Muscle of back (tissue), 11 donors: Measurements from ENCODE around the gene PIGU. TPM values are rescaled to one million over a fixed set of nuclear protein-coding genes. Genes with fewer than 3 reads are reported as not detected.
"Not testable (repeated sequence)": the region's sequence is repeated elsewhere in the genome, so short reads cannot be mapped to it uniquely, and the experiment has no call there.

Experiments used
- DNase-seq, 3 donors: peaks; one replicate each; pipeline versions ENCODE4 v3.0.0 to v3.0.0-alpha.2; 2013
- polyA plus RNA-seq, 10 donors: library from polyadenylated mRNA; unstranded; fragments of 120-200 nt; gene quantifications; one replicate each; pipeline ENCODE4 v1.2.1, GENCODE V29; 2013; ENCODE audit not compliant: insufficient read length in 10 of 10

PIGU gene
- polyA plus RNA-seq, 10 donors = 19.7 to 25.8 (median 23.9) TPM

DNA sequence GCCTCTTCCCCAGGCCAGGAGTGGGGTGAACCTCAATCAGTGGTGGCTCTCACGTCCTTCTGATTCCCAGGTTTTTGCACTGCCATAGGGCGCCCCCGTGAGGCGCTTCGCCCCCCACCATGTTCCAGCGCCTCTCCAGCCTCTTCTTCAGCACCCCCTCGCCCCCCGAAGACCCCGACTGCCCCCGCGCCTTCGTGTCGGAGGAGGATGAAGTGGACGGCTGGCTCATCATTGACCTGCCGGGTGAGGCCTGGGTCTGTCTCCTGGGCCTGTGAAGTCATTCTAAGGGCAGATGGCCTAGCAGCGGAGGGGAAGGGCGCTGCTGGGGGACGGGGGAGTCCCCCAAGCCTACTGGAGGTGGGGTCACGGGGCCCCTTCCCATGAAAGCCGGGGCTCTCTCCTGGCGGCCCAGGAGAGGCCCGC lies 31.7 kb upstream of the PIGU start:
- peak; percentile 24 to 78 (median 59) for DNase-seq

DNA sequence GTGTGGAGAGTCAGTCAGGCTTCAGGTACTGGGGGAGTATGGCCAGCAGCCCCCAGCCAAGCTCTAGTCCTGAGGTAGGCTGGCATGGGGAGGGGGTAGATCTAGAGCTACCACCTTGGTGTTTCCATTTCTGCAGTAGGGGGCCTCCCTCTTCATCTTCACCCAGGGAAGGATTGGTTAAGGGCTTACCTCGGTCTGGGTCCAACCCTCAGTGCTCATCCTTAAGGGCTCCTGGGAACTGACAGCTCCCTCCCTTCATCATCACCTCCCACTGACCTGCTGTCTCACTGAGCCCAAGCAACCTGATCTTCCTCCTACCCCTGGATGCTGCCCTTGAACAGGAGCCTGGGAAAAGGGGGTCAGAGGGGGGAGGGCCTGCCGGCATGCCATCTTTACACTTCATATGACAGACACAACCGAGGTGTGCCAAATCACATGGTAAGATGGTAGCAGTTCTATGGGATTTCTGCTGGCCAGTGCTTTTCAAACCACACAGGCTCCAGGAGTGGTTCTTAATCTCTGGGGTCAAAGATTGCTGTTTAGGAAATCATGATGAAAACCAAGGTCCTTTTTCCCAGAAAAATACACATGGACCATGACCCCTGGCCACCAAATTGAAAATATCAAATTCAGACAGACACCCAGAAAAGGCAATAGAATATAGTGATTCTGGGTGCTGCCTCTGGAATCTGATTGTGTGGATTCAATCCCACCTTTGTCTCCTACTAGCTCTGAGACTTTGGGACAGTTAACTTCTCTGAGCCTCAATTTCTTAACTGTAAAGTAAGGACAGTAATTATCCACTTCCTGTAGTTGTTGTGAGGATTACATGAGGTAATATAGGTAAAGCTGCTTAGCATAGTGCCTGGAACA lies 30.3 kb upstream of the PIGU start:
- DNase-seq = no peak

DNA sequence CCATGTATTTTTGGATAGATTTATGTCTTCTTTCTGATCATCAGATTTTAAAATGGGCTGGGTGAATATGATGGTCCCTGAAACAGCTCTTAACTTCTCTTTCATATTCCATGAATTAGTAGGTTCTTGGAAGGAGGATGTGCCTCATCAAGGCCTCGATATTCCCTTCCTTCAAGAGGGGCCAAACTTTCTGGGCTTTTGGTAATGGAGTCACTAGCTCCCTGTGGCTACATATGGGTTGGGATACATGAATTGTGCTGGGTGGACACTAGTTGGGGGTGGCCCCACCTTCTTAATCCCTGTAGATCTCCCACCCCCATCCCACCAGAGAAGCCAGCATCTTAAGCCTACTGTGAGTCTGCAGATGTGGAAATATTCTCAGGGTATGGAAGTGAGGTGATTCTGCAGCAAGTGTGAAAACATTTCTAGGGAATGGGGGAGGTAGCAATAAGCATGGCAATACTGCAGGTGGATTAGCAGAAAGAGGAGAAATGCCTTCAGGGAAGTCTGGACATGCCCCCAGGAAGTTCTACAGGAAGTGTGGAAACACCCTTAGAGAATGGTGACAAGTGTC lies 29.5 kb upstream of the PIGU start:
- DNase-seq = no peak

DNA sequence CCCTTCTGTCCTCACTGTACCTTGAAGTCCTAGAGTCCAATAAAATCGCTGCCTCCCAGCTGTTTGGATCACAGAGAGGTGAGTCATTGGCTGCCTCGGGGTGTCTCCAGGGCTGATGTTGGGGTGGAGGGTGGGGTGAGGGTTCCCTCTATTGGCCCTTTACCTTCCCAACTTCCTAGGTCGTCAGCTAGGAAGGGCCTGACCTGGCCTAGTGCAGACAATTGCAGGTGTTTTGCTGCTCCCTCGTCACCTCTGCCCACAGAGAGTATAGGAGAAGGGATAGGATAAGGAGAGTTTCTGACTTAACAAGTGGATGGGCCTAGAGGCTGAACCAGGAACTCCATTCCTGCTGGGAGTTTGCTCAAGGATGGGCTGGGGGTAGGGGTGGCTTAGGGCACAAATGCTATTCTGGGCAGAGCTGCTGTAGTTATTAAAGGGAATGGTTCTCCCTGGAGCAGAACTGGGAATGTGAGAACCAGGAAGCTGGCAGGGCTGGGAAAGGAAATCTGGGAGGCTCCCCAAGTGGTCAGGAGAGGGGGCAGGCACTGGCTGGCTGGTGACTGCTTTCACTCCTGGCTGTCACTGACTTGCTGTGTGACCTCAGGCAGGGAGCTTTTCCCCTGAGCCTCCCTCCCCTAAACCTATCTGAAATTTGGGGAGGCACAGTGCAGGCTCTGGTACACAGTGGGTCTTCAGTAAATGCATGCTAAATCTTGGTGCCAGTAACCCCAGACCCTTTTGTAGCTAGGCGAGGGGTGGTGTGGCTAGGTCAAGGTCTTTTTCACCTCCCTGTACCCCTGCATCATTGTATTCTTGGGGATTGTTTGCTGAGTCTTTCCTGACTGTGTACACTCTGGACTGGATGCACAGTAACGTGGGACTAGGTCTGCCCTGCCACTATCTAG lies 28.8 kb upstream of the PIGU start:
- DNase-seq = no peak

DNA sequence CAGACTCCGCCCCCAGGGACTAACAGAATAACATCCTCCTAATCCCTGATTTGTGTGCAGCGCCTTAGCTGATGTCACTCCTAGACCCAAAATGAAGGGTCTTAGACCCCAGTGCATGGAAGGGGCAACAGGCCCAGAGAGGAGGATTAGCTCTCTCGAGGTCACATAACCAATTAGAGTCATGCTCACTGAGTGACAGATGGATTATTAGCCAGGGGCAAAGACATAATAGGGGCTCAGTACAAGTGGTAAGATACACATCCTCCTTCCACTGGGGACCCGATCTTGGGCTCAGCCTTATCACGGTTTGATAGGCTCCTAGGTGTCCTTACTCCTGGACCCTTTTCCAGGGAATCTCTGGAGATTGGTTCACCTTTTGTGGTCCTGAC lies 28.1 kb upstream of the PIGU start:
- DNase-seq = no peak

DNA sequence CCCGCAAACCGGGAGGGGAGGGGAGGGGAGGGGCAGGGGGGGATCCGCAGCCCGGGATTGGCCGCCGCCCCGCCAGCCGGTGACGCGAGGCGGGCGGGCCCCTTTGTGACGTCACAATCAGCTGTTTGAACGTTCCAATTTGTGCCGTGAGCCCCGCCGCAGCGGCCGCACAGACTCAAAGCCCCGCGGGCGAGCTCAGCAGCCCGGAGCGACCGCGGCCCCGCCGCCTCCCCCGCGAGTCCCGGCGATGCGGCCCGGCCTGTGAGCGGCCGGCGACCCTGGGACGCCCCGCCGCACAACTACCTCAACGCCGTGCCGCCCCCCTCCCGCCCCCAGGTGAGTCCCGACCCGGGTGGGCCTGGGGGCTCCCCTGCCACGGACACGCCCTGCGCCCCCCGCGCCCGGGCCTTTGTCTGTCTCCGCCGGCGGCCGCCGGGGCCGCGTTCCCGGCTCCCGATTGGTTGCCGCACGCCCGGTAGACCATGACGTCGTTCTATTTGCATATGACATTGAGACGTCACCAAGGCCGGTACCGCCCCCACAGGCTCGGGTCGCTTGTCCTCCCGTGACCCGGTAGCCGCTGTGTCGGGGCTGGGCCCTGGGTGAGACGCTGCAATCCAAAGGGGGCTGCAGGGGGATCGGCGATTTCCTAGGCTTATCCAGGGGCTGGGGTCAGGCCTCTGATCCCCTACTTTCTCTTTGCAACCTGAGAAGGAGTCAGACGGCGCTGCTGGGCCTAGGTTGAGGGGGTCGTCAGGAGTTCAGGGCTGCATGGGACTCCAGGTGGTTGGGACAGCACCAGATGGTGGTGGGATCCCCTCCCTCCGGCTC lies 27.5 kb upstream of the PIGU start, which contains the start of gene TP53INP2:
TP53INP2 (plus strand) TSS at position 168 of the 831 bp plus-strand sequence. CDS start 4,396 bp downstream, outside the sequence.
- DNase-seq = peak; percentile 77 to 91 (median 88)

DNA sequence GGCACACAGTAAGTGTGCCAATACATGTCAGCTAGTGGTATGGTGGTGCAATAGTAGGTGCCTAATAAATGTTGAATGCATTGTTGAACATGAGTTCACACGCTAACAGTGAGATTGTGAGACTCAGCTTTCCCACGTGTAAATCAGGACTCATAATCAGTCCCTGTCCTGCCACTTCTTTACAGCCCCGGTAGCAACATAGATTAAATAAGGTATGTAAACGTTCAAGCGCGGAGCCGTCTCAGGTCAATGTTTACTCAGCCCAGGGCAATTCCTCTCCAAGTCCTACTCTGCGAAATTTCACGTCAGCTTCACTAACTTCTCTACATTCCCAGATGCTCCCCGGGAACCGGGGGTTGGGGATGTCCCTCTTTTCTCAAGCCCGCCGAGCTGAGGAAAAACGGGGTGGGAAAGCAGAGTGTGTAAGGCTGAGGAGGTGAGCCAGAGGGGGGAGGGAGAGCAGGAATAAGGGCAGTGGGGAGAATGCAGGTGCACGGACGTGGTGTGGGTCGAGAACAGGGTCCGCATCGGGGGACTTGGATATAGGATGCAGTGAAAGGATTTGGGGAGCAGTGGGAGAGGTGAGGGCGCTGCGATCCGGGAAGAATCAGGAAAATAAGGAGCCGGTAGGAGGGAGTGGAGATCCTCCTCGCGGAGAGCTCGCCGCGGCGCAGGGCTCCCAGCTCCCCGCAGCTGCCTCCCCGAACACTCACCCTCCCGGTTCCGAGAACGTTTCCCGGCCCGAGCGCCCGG lies 26.7 kb upstream of the PIGU start:
- peak in 2 of 3 donors; percentile 4 to 26 for DNase-seq

DNA sequence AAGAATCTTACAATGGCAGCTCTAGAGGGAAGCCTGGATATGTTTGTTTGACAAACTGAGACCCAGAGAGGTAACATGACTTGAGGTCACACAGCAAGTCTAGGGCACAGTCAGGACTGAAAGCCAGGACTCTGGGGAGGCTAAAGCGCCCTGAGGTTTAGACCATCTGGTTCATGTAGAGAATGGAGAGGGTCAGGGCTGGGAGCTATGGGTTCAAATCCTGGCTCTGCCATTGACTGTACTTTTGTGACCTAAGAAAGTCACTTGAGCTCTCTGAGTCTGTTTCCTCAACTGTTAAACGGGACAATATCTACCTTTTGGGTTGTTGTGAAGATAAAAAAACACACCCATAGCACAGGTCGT lies 26.1 kb upstream of the PIGU start:
- no peak for DNase-seq

DNA sequence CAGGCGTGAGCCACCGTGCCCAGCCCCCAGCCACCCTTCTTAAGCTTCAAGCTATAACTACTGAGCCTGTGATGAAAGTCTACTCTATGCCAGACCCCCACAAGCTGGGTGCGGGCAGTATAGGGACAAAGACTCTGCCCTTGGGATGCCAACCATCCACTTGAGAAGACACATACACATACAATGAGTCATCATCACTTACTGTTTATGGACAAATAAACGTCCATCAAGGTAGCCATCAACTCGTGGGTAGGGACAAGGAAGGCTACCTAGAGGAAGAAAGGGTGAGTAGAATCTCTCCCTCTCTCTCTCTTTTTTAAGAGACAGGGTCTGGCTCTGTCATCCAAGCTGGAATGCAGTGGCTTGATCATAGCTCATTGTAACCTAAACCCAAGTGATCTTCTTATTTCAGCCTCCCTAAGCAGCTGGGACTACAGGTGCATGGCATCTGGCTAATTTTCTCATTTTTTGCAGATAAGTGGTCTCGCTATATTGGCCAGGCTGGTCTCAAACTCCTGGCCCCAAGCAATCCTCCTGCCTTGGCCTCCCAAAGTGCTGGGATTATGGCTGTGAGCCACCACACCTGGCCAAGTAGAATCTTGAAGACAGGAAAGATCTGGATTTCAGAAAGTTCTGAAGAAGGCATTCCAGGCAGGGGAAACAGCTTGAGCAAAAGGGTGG lies 24.7 kb upstream of the PIGU start:
- DNase-seq = no peak

DNA sequence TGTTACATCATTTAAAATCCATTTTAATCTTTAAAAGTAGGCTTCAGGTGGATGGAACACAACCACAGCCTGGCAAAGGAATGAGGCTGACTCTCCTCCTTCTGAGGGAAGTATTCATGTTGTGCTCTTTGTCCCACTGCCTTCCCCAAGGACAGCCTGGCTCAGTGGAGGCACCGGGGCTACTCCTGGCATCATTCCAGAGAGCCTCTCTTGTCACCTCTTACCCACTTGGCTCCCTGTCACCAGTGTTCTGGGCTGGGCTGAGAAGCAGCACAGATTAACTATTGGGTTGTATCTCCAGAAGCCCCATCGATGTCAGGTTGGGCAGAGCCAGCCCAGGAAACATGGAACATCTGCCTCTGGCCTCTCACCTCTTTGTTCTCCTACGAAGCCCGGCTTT lies 16.5 kb upstream of the PIGU start:
- no peak for DNase-seq

DNA sequence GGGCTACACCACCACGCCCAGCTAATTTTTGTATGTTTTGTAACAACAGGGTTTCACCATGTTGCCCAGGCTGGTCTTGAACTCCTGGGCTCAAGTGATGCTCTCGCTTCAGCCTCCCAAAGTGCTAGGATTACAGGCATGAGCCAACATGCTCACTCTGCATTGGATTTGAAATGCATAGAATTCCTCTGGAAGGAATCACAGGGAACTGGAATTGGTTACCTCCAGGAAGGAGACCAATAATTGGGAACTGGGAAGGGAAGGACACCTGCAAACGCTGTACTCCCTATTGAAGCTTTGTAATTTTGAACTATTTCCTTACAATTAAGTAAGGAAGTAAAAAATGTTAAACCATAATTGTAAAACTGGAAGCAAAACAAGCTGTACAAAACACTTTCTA lies 14.9 kb upstream of the PIGU start:
- DNase-seq = no peak

DNA sequence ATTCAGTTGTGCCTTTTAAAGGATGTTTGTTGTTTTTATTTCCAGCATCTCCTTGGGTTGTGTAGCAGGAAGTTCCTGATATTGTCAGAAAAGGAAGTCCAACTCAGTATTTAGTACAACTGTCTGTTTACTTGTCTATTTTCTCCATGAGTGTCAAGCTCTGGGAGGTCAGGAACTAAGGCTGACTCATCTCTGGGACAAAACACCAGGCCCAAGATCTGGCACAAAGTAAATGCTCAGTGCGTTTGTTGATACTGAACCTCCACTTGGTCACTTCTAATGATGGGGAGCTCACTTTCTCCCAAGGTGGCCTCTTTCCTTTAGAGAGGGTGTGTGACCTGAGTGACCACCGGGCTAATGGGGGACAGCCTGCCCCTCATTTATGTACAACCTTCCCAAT lies 12.6 kb upstream of the PIGU start:
- no peak for DNase-seq

DNA sequence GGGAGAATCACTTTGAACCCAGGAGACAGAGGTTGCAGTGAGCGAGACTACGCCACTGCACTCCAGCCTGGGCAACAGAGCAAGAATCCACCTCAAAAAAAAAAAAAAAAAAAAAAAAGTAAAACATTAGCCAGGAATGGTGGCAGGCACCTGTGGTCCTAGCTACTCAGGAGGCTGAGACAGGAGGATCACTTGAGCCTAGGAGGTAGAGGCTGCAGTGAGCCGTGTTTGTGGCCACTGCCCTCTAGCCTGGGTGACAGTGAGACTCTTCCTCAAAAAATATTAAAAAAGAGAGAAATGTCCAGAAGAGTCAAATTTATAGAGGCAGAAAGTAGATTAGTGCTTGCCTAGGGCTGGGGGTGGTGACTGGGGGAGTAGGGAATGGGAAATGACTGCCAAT lies 6.8 kb upstream of the PIGU start:
- DNase-seq = no peak

DNA sequence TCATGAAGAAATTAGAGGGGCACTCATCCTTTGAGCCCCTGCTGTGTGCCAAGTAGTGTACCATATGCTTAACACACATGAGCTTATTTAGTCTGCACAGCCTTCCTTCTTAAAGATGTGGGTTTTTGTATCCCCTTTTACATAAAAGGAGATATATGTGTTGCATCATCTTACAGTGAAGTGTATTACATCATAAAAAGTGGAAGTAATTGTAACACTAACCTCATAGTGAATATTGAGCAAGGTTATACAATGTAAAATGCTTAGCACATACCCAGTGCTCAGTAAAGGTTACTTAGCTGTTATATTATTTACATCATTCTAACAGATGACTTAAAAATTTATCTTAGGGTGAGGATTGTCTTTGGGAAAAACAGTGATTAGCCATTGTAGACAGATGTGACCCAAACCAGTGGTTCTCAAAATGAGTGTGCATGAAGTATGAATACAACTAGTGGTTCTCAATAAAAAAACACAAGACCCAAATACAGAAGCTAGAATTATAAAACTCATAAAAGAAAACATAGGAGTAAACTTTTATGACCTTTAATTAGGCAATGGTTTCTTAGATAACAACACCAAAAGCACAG lies 3.8 kb upstream of the PIGU start:
- no peak for DNase-seq

DNA sequence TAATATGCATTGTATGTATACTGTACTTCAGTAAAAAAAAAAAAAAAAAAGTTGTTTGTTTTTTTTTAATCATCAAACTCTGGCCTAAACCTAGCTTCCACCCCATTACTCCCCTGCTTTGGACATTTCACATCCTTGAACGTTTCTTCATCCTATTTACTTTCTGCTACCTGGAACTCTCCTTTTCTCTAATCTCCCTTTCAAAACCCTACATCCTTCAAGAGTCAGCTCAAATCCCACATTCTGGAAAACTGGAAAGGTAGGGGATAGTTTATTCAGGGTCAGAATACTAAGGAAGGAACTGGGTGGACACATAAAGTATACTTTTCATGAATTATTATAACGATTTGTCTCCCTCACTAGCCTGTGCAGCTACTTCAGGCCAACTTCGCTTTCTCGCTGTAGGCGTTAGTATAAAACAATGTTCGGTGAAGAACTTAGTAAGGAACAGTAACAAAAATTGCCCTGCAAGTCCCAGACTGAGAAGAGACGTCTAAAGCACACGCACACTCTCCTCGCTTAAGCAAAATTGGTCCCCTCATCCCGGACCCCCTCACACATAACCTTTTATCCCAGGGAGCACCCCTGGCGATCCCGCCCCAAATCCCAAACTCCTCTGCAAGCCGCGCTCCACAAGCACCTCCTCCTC lies 775 bp downstream of the PIGU start:
- peak in 1 of 3 donors; percentile 82 for DNase-seq

DNA sequence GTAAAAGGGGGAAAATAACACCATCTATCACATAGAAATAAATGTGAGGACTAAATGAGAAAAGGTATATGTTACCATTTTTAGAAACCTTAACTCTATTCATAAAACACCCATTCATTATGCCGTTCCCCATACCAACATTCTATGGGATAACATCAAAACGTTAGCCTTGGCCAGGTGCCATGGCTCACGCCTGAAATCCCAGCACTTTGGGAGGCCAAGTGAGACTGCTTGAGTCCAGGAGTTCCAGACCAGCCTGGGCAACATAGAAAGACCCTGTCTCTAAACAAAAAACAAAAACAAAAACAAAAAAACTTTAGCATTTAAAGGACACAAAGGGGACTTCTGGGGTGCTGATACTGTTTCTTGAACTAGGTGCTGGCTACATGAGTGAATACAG lies 1.3 kb downstream of the PIGU start:
- DNase-seq = no peak

DNA sequence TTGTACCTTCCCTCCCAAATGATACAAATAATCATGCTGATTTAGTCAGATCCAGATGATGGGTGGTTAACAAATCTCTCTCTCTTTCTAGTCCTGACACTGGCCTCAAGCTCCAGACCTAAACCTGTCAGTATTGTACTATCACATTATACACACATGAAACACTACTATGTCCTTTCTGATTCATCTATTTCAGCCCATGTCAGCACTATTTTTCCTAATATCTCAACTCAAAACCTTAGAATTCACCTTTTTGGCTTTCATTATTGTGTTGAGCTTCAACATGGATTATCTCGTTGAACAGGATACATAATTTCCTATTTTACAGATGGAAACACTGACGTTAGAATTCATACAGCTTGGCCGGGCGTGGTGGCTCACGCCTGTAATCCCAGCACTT lies 3.5 kb downstream of the PIGU start:
- no peak for DNase-seq

DNA sequence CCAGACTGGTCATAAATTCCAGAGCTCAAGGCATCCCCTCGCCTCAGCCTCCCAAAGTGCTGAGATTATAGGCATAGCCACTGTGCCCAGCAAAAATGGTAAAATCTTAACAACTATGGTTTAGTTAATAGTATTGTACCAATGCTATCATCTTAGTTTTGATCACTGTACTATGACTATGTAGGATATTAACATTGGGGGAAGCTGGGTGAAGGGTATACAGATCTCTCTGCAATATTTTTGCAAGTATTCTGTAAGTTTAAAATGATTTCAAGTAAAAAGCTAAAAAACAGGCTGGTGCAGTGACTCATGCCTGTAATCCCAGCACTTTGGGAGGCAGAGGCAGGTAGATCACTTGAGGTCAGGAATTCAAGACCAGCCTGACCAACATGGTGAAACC lies 7.8 kb downstream of the PIGU start:
- DNase-seq = no peak

DNA sequence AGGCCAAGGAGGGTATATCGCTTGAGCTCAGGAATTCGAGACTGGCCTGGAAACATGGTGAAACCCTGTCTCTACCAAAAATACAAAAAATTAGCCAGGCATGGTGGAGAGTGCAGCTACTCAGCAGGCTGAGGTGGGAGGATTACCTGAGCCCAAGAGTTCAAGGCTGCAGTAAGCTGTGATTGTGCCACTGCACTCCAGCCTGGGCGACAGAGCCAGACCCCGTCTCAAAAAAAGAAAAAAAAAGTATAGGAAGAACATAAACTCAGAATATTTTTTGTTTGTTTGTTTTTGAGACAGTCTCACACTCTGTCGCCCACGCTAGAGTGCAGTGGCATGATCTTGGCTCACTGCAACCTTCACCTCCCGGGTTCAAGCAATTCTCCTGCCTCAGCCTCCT lies 12.1 kb downstream of the PIGU start:
- not testable (repeated sequence) for DNase-seq
